LNCaP clone FGC (cell line): Measurements from ENCODE around the gene FBXW4.

Experiments used
- DNase-seq: peaks from one replicate; pipeline ENCODE4 v3.0.0-alpha.2; 2011; ENCODE audit warnings: low read depth
- H3K4me3 ChIP-seq: 2 replicates; pipeline ENCODE4 v1.5.1; 2011; ENCODE audit warnings: mild to moderate bottlenecking, low read depth, low read length, control low read depth
- TF ChIP-seq, protein P1 (sequence below): IDR thresholded peaks from 2 replicates; pipeline ENCODE4 v1.5.1; 2012; ENCODE audit warnings: mild to moderate bottlenecking; ENCODE audit not compliant: control insufficient read depth, insufficient read depth; ENCODE audit errors: extremely low read depth

The FBXW4 gene

DNA sequence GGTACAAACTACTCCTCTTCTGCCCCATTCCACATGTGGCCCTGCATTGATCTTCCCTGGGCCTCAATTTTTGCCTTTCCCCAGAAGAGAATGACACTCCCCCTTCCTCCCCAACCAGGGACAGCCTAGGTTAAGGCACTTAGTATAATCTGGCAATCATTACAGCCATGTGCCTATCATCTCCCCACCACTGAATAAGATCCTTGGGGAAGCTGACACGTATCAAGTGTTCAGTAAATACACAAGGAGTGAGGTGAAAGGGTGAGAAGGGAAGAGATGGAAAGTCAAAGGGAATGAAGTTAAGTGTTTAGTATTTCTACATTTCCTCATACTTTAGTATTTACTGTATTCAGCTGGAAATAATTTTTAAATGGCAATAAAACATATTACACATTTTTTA lies 31.9 kb downstream of the FBXW4 start:
- DNase-seq = no peak
- TF ChIP-seq, protein P1, sequence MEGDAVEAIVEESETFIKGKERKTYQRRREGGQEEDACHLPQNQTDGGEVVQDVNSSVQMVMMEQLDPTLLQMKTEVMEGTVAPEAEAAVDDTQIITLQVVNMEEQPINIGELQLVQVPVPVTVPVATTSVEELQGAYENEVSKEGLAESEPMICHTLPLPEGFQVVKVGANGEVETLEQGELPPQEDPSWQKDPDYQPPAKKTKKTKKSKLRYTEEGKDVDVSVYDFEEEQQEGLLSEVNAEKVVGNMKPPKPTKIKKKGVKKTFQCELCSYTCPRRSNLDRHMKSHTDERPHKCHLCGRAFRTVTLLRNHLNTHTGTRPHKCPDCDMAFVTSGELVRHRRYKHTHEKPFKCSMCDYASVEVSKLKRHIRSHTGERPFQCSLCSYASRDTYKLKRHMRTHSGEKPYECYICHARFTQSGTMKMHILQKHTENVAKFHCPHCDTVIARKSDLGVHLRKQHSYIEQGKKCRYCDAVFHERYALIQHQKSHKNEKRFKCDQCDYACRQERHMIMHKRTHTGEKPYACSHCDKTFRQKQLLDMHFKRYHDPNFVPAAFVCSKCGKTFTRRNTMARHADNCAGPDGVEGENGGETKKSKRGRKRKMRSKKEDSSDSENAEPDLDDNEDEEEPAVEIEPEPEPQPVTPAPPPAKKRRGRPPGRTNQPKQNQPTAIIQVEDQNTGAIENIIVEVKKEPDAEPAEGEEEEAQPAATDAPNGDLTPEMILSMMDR = no peak
- no peak overlapping the region for H3K4me3 ChIP-seq

DNA sequence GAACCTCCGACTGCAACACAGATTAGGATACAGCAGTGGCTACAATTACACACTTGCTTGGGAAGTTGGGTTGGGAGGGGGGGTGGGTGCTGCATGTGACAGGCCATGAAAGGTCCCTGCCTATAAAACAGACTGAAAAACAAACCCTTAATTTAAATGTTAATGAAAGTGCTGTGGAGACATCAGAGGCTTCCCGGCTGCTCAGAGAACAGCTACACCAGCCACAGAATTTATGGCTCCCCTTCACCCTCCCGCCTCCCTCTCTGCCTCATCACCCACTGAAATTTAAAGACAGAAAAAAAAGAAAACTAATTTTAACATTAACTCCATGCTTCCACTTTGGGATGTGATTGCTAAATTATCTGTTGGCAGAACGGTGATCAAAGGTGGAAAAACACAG lies 34.7 kb downstream of the FBXW4 start:
- TF ChIP-seq, protein P1 = no peak
- no peak for DNase-seq
- H3K4me3 ChIP-seq = no peak overlapping the region

DNA sequence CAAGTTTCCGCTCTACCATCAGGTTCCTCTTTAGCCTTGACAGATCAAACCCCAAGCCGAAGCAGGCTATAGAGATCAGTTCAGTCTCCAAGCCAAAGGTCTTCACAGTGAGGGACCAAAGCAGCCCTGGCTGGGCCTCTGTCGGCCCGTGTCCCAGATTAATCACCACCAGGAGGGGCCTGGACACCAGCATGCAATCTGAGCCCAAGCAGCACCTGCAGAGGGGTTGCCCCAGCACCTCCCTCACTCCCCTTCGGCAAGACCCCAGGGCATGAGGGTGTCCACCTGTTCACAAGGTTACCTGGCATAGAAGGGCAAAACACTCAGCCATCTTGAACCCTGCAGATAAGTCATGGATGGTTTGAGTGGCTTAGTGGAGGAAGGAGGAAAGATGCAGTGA lies 36.0 kb downstream of the FBXW4 start:
- TF ChIP-seq, protein P1 = no peak
- no peak overlapping the region for H3K4me3 ChIP-seq
- no peak for DNase-seq

DNA sequence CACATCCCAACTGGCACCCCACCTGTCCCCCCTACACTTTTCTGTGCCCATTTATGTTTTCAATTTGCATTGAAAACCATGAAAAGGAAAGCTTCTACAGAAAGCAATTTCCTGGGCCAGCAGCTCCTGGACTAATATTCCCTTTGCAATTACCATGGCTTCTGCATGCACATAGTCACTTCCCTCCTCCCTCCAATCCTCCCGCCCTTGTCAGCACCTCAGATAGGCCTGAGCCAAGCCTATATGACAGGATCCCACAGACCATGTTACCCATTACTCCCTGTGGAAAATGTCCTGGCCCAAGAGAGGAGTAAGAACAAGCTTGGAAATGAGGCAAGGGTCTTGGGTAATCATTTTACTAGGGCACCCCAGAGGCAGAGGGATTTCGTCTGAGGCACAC lies 38.1 kb downstream of the FBXW4 start:
- no peak overlapping the region for H3K4me3 ChIP-seq
- TF ChIP-seq, protein P1 = no peak
- DNase-seq = no peak

DNA sequence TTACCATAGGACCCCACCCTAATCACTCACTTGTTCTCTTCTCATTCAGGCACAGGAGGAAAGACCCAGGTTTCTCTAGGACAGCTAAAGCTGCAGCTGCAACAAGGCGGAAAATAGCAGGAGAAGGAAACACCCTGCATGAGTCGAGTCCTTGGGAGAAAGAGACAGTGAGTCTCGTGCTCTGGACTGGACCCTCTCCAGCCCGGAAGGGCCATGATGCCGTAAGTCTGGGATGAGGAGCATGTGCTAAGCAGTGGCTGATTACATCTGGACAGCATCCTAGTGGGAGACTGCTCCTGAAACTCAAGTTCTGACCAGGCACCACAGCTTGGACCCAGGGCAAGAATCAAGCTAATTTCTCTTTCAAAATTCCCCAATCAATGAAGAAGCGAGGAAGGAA lies 39.4 kb downstream of the FBXW4 start:
- H3K4me3 ChIP-seq = no peak overlapping the region
- TF ChIP-seq, protein P1 = no peak

DNA sequence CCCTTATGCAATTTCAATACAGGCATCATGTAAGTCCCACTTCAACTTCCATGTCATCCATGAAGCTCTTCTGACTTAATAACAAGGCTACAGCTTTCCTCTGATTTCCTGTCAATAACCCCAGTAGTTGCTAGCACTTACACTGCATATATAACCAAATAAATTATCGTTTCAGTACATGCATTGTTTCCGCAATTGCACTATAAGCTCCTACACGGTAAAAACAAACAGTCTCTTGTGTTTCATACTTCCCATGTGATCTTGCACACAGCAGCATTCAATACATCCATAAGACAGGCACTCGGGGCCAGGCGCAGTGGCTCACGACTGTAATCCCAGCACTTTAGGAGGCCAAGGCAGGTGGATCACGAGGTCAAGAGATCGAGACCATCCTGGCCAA lies 41.4 kb downstream of the FBXW4 start:
- TF ChIP-seq, protein P1 = no peak
- DNase-seq = no peak
- no peak overlapping the region for H3K4me3 ChIP-seq

More for the DNA sequence above, 39.4 kb downstream of the FBXW4 start:
- no peak for DNase-seq

DNA sequence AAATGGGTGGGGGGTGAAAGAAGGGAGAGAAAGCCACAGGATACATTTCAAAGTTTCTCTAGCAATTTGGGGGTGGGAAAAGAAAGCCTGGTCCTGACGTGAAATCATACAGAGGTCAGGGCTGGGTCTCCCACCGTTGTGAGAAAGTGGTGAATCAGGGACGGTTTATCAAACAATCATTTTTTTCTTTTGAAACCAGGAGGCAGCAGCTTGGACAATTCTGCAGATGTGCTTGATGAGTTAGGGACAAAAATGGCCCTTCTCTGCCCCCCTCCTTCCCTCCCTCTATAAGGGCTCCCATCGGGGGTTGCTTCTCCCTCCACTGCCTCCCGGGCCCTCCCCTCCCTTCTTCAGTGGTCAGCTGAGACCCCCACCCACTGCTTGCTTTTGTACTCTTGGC lies 43.6 kb downstream of the FBXW4 start:
- H3K4me3 ChIP-seq = no peak overlapping the region
- DNase-seq = no peak

More for the DNA sequence above, 43.6 kb downstream of the FBXW4 start:
- TF ChIP-seq, protein P1 = no peak
